ENCODE results near the gene MRPL46. TPM values are rescaled to one million over a fixed set of nuclear protein-coding genes. Genes with fewer than 3 reads are reported as not detected.

MRPL46 gene
- total RNA-seq, 2 experiments from 2014 or later, result 28.8 to 31.3 TPM

DNA sequence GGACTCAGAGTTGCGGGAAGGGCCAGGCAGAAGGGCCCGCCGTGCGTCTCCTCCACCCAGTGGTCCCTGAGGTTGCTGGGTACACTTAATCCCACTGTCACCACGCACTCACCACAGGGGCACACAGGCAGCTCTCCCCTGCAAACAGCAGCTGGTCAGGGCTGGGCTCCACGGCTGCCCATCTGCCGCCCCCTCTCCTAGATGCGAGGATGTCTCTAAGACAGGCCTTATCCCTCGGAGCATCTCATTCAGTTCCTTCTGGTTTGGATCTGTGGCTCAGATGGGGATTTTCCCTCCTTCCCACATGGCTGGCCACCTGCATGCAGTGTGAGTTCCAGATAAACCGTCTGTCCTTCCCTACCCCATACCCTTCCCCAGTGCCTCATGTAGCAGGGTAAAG lies 26.7 kb upstream of the MRPL46 start:
- Mint-ChIP-seq H3K36me3 (ENCODE audit: low read depth) (no peaks in the 10 kb centered on the region), H3K27me3 (ENCODE audit: low read depth) (no peaks in the 10 kb centered on the region), H3K9me3 (ENCODE audit: insufficient read depth) (no peaks in the 10 kb centered on the region), H3K4me1 (ENCODE audit: low read depth) (no peaks in the 10 kb centered on the region), H3K27ac (no peak overlapping the region), H3K4me3 (no peak overlapping the region)
- DNase-seq, result no peak
- ChIA-PET POLR2A (no interaction called here), CTCF (no interaction called here)
- no peak for ATAC-seq

DNA sequence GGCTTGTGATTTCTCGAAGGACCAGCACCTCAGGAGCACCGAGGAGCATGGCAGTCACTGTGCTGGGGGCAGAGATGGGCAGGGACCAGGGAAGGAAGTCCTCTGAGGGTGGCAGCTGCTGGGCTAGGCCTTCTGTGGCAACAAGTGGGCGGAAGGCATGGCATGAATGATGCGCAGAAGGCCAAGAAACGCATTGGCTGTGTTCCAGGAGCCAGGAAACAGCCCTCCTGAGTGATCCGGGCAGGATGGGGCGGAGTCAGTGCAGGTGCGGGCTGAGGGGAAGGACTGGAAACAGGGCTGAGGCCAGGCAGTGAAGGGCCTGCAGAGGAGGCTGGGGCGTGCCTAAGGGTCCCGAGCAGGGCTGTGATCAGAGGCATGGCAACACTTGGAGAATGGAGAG lies 24.0 kb upstream of the MRPL46 start:
- CTCF ChIA-PET, result no interaction called here
- Mint-ChIP-seq H3K27me3 (ENCODE audit: low read depth) (no peaks in the 10 kb centered on the region), H3K27ac (no peak overlapping the region), H3K4me3 (no peak overlapping the region), H3K4me1 (ENCODE audit: low read depth) (no peaks in the 10 kb centered on the region), H3K36me3 (ENCODE audit: low read depth) (no peaks in the 10 kb centered on the region), H3K9me3 (ENCODE audit: insufficient read depth) (no peaks in the 10 kb centered on the region)
- ATAC-seq (no peak), DNase-seq (no peak)
- POLR2A ChIA-PET, result no interaction called here

DNA sequence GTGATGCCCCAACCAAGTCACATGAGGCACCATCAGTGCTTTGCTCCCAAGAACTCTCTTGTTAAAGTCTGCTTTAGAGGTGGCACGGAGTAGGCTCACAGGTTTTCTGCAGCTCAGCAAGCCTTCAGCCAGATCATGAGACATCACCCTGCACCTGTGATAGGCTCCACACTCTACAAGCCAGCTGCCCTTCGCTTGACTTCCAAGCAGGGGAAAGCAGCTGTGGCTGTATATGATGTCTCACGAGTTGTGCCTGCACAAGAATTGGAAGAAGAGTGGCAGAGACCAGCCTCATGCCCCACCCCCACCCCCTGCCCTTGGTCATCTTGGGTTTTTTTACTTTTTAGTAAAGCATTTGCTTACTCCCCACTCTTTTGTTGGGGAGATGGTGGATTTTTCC lies 22.8 kb upstream of the MRPL46 start:
- ChIA-PET POLR2A (no interaction called here), CTCF (interaction anchor here (0.8 kb wide), 1 partner anchor 35 kb away, joined by 3 read pairs; no protein-coding TSS in a partner anchor)
- Mint-ChIP-seq H3K4me3 (no peak overlapping the region), H3K27ac (no peak overlapping the region), H3K9me3 (ENCODE audit: insufficient read depth) (no peaks in the 10 kb centered on the region), H3K27me3 (ENCODE audit: low read depth) (no peaks in the 10 kb centered on the region), H3K4me1 (ENCODE audit: low read depth) (no peaks in the 10 kb centered on the region), H3K36me3 (ENCODE audit: low read depth) (no peaks in the 10 kb centered on the region)
- DNase-seq (no peak), ATAC-seq (no peak)

DNA sequence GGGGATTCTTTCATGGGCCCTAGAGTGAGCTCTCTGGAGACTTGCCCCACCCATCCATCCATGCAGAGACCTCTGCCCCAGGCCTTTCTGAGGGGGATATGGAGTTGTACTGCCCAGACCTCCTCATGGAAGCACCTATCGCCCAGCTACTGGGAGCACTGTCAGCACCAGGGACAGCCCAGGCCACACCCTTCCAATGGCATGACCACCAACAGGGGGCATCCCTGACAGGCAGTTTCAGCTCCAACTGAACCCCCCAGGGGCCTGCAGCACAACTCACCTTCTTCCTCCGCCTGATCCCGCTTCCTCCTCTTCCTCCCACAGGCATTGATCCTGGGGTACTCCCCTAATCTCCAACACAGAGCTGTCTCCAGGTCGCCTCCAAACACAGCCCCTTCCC lies 22.1 kb upstream of the MRPL46 start:
- POLR2A ChIA-PET, result no interaction called here
- no peak overlapping the region for H3K27ac Mint-ChIP-seq
- CTCF ChIA-PET, result no interaction called here
- H3K36me3 Mint-ChIP-seq (ENCODE audit: low read depth), result no peaks in the 10 kb centered on the region
- H3K4me1 Mint-ChIP-seq (ENCODE audit: low read depth), result no peaks in the 10 kb centered on the region
- H3K9me3 Mint-ChIP-seq (ENCODE audit: insufficient read depth), result no peaks in the 10 kb centered on the region
- no peak overlapping the region for H3K4me3 Mint-ChIP-seq
- no peak for DNase-seq
- no peak for ATAC-seq
- no peaks in the 10 kb centered on the region for H3K27me3 Mint-ChIP-seq (ENCODE audit: low read depth)

DNA sequence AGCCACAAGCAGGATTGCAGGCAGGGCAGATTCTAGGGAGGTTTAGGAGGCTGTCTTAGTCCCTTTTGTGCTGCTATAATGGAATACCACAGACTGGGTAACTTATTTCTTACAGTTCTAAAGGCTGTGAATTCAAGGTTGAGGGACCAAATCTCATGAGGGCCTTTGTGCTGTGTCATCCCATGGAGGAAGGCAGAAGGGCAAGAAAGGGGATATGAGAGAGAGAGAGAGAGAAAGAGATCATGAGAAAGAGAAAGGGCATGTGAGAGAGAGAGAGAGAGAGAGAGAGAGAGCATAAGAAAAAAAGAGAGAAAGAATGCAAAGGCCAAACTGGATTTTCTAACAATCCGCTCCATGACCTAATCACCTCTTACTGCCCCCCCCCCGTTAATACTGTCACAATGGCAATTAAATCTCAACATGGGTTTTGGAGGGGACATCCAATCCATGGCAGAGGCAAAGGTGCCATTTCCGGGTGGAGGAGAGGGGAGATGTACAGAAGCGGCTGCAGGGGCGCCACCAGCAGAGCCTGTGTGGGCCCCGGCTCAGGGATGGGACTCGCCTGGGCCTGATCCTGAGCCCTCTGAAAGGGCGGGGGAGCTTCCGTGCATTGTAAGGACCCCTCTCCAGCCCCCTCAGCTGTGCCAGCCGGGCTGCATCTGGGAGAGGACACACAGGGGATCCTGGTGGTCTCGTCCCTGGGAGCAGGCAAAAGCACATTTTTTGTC lies 20.8 kb upstream of the MRPL46 start:
- no peaks in the 10 kb centered on the region for H3K27me3 Mint-ChIP-seq (ENCODE audit: low read depth)
- no peaks in the 10 kb centered on the region for H3K9me3 Mint-ChIP-seq (ENCODE audit: insufficient read depth)
- CTCF ChIA-PET, result no interaction called here
- POLR2A ChIA-PET, result no interaction called here
- DNase-seq (no peak), ATAC-seq (no peak)
- H3K36me3 Mint-ChIP-seq (ENCODE audit: low read depth), result no peaks in the 10 kb centered on the region
- H3K4me1 Mint-ChIP-seq (ENCODE audit: low read depth), result no peaks in the 10 kb centered on the region
- no peak overlapping the region for H3K27ac Mint-ChIP-seq
- H3K4me3 Mint-ChIP-seq, result no peak overlapping the region

DNA sequence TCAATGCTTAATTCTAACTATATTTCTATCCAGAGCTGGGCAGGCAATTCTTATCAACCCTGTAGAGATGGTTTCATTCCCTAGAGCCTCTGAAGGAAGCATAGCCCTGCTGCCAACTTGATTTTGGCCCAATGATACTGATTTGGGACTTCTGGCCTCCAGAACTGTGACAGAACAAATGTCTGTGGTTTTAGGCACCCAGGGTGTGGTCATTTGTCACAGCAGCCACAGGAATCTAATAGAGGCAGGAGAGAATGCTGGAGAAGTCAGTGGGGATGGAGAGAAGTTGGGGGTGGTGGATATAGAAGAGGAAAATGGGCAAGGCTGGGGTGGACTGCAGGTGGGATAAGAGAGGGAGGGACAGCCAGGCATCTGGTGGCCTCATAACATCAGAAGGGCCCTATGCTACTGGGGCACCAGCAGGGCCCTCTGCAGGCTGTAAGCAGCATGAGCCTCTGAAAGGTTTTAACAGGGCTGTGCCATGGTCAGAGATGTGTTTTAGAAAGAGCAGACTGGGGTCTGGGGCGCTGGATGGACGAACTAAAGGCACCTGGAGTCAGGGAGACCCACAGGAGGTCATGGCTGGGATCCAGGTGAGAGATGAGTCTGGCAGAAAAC lies 20.1 kb upstream of the MRPL46 start:
- ATAC-seq (no peak), DNase-seq (no peak)
- no peaks in the 10 kb centered on the region for H3K9me3 Mint-ChIP-seq (ENCODE audit: insufficient read depth)
- POLR2A ChIA-PET, result no interaction called here
- no peaks in the 10 kb centered on the region for H3K4me1 Mint-ChIP-seq (ENCODE audit: low read depth)
- H3K4me3 Mint-ChIP-seq, result no peak overlapping the region
- H3K27ac Mint-ChIP-seq, result no peak overlapping the region
- CTCF ChIA-PET, result interaction anchor here (1.7 kb wide), 1 partner anchor 19 kb away, joined by 5 read pairs; the partner anchor contains the start of gene MRPS11
- H3K36me3 Mint-ChIP-seq (ENCODE audit: low read depth), result no peaks in the 10 kb centered on the region
- H3K27me3 Mint-ChIP-seq (ENCODE audit: low read depth), result no peaks in the 10 kb centered on the region

DNA sequence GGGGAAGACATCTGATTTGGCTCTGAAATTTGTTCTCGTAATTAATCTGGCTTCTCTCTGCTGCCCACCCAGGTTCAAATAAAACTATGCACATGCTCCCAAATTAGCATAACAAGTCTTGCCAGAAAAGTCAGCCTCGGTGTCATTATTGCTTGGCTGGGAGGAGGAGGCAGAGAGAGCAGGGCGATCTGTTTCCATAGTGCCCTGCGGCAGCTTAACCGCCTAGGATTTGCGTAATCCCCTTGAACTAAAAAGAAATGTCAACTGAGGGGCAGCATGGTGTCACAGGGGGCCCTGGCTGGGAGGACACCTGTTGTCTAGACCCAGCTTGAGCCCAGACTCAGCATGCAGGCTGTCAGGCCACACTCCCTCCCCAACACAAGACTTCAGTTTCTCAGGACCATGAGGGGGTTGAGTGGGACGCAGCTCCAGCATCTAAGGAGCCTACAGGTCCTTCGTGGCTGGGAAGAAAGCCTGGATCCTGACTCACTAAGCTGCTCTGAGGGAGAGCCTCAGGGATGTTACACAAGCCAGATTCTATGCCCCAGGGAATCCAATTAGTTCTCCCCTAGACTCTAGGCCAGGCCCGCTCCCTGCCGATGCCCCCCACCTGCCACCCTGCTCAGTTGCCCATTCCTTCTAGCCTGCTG lies 17.6 kb upstream of the MRPL46 start:
- CTCF ChIA-PET, result no interaction called here
- ATAC-seq (no peak), DNase-seq (no peak)
- no peak overlapping the region for H3K27ac Mint-ChIP-seq
- no peaks in the 10 kb centered on the region for H3K27me3 Mint-ChIP-seq (ENCODE audit: low read depth)
- H3K36me3 Mint-ChIP-seq (ENCODE audit: low read depth), result no peaks in the 10 kb centered on the region
- no peak overlapping the region for H3K4me3 Mint-ChIP-seq
- POLR2A ChIA-PET, result no interaction called here
- no peaks in the 10 kb centered on the region for H3K9me3 Mint-ChIP-seq (ENCODE audit: insufficient read depth)
- no peaks in the 10 kb centered on the region for H3K4me1 Mint-ChIP-seq (ENCODE audit: low read depth)

DNA sequence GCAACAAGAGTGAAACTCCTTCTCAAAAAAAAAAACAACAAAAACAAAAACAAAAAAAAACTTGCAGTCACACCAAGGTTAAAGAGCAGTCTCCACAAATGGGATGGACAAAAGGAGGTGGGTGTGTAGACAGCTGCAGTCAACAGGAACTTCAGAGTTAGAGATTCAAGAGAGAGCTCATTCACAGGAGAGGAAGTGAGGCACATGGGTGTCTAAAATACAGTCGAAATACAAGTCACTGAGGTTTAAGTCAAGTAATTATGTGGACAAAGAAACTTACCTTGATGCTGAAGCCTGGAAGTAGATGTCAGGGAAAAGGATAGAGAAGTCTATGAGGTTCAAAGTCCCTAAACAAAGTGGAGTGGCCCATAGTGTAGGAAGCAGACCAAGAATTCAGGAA lies 15.1 kb upstream of the MRPL46 start:
- Mint-ChIP-seq H3K4me3 (no peak overlapping the region), H3K27me3 (ENCODE audit: low read depth) (no peaks in the 10 kb centered on the region), H3K4me1 (ENCODE audit: low read depth) (no peaks in the 10 kb centered on the region), H3K9me3 (ENCODE audit: insufficient read depth) (no peaks in the 10 kb centered on the region), H3K27ac (no peak overlapping the region), H3K36me3 (ENCODE audit: low read depth) (peaks cover 7% of the 10 kb centered on the region)
- DNase-seq (no peak), ATAC-seq (no peak)
- POLR2A ChIA-PET, result no interaction called here
- CTCF ChIA-PET, result interaction anchor here (1.2 kb wide), 1 partner anchor 15 kb away, joined by 3 read pairs; the partner anchor contains the start of genes MRPL46 and MRPS11

DNA sequence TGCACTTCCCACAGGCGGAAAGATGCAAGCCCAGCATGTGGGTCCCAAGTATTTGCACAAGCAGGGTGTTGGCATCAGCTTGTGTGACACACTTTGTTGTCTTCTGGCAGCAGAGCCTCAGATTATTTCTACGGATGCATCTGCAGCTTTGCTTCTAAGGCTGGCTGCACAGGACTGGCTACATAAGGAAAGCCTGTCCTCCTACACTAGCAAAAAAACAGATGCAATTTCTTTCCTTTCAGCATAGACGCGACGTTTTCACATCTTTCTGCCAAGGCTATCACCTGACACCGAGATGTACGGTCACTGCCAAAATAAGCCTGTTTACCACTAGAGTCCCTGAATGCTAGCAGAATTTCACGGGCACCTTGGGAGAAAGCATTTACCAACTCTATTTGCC lies 13.8 kb upstream of the MRPL46 start:
- H3K27ac Mint-ChIP-seq, result no peak overlapping the region
- ATAC-seq (no peak), DNase-seq (no peak)
- no peaks in the 10 kb centered on the region for H3K9me3 Mint-ChIP-seq (ENCODE audit: insufficient read depth)
- POLR2A ChIA-PET, result no interaction called here
- H3K27me3 Mint-ChIP-seq (ENCODE audit: low read depth), result no peaks in the 10 kb centered on the region
- H3K4me1 Mint-ChIP-seq (ENCODE audit: low read depth), result no peaks in the 10 kb centered on the region
- CTCF ChIA-PET, result interaction anchor here (1.2 kb wide), 1 partner anchor 13 kb away, joined by 3 read pairs; the partner anchor contains the start of genes MRPL46 and MRPS11
- H3K4me3 Mint-ChIP-seq, result no peak overlapping the region
- H3K36me3 Mint-ChIP-seq (ENCODE audit: low read depth), result peaks cover 17% of the 10 kb centered on the region

DNA sequence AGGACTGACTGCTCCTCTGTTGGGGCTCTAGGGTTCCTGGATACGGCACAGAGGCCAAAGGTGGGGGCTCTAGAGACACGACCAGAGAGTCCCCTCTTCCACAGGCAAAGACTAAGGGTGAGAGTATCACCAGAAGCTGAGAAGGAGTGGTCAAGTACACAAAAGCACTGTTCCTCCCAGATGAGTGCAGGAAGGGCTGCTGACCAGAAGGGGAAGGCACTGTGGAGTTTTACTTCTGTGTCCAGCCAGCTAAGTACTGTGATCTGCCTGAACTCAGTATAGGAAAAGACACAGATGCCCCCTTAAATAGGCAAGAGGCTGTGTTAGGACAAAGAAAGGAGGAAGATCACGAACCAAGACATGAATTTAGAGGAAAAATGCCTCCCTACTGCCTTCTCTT lies 12.0 kb upstream of the MRPL46 start:
- ChIA-PET CTCF (no interaction called here), POLR2A (no interaction called here)
- no peak for ATAC-seq

DNA sequence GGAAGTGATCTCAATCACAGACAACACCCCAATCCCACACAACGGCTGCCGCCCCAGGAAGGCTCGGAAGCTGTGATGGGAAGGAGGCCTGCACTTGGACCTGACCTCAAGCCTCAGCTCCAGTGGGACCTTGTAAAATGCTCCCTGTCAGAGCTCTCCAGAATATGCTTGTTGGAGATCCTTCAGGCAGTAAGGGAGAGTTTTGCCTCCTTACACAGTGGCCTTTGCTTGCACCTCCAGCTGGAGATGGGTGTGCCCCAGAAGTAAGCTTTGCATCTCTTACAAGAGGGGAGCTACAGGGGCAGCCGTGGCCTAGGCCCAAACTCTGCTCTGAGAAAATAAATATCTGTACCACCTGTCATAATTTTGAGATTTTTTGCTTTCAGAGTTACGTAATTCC lies 10.7 kb upstream of the MRPL46 start:
- Mint-ChIP-seq H3K9me3 (ENCODE audit: insufficient read depth) (no peaks in the 10 kb centered on the region), H3K4me1 (ENCODE audit: low read depth) (no peaks in the 10 kb centered on the region), H3K36me3 (ENCODE audit: low read depth) (peaks cover 26% of the 10 kb centered on the region), H3K27me3 (ENCODE audit: low read depth) (no peaks in the 10 kb centered on the region), H3K4me3 (no peak overlapping the region), H3K27ac (no peak overlapping the region)
- ATAC-seq, result no peak
- POLR2A ChIA-PET, result interaction anchor here (1.5 kb wide), 1 partner anchor 11 kb away, joined by 4 read pairs; the partner anchor contains the start of genes MRPL46 and MRPS11
- no peak for DNase-seq
- CTCF ChIA-PET, result interaction anchor here (0.8 kb wide), 1 partner anchor 327 kb away, joined by 3 read pairs; no protein-coding TSS in a partner anchor

More for the DNA sequence above, 12.0 kb upstream of the MRPL46 start:
- Mint-ChIP-seq H3K27me3 (ENCODE audit: low read depth) (no peaks in the 10 kb centered on the region), H3K27ac (no peak overlapping the region), H3K9me3 (ENCODE audit: insufficient read depth) (no peaks in the 10 kb centered on the region), H3K36me3 (ENCODE audit: low read depth) (peaks cover 26% of the 10 kb centered on the region), H3K4me3 (no peak overlapping the region), H3K4me1 (ENCODE audit: low read depth) (no peaks in the 10 kb centered on the region)
- DNase-seq, result no peak

DNA sequence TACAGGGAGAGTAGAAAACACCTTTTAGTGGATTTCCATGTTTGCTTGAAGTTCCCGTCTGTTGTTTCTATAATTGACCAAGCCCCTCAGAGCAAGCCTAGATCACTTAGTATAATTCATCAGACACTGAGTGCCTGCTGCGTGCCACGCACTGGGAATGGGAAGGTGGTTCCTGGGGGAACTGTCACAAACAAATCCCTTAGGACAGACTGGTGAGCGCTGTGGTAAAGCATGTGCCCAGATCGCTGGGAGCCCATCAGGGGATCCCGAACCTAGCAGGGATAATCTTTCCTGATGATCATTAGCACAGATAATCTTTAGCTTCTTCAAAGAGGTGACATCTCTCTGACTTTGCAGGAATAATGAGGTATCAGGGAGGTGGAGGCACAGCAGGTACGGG lies 9.9 kb upstream of the MRPL46 start:
- Mint-ChIP-seq H3K27me3 (ENCODE audit: low read depth) (no peaks in the 10 kb centered on the region), H3K4me1 (ENCODE audit: low read depth) (no peaks in the 10 kb centered on the region), H3K36me3 (ENCODE audit: low read depth) (peaks cover 33% of the 10 kb centered on the region), H3K4me3 (no peak overlapping the region), H3K27ac (no peak overlapping the region), H3K9me3 (ENCODE audit: insufficient read depth) (no peaks in the 10 kb centered on the region)
- DNase-seq, result no peak
- no peak for ATAC-seq
- ChIA-PET CTCF (no interaction called here), POLR2A (interaction anchor here (1.5 kb wide), 1 partner anchor 10 kb away, joined by 4 read pairs; the partner anchor contains the start of genes MRPL46 and MRPS11)
